ENCODE measurements around the gene PDGFD.

Gene PDGFD

DNA sequence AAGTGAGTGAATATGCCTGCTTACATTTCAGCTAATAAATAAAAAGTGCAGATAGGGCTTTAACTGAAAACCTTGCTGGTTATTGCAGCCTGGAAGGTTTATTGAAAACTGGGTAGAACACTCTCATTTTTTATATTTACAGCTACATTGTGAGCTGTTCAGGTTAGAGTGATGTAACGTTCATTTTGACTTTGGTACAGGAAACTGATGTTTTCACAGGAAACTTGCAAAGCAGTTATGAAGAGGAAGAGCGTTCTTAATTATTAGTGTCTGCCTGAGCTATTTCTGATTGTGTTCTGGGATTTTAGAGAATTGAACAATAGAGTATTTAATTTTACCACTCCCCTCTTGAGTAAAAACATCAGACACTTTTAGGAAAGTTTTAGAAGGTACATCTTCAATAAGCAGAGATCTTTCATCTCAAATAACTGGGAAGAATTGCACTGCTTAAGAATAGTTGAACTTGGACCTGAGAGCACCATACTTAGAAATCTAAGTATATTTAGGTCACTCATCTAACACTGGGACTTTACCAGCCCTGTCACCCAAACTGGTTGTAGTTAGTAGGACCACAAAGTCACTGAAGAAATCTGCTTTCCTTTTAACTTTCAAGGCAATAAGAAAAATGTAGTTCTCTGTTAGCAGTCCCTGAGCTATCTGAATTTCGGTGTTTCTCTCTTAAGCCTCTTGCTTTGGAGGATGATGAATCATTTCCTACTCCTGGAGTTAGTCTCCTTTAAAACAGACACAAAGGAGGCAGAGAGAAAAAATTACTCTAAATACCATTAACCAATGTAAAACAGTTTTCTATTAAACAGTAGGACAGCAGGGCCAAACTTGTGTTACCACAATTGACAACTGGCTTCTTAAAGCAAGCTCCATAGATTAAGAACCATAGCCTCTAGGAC is 256.1 kb downstream of the PDGFD start:
- no peak overlapping the region for H3K4me3 Mint-ChIP-seq
- peaks cover 8% of the 10 kb centered on the region for H3K9me3 Mint-ChIP-seq
- no peaks in the 10 kb centered on the region for H3K36me3 Mint-ChIP-seq (ENCODE audit: low read depth)
- peaks cover 2% of the 10 kb centered on the region for H3K4me1 Mint-ChIP-seq (ENCODE audit: low read depth)
- no peak overlapping the region for H3K27ac Mint-ChIP-seq
- no peaks in the 10 kb centered on the region for H3K27me3 Mint-ChIP-seq (ENCODE audit: low read depth)

DNA sequence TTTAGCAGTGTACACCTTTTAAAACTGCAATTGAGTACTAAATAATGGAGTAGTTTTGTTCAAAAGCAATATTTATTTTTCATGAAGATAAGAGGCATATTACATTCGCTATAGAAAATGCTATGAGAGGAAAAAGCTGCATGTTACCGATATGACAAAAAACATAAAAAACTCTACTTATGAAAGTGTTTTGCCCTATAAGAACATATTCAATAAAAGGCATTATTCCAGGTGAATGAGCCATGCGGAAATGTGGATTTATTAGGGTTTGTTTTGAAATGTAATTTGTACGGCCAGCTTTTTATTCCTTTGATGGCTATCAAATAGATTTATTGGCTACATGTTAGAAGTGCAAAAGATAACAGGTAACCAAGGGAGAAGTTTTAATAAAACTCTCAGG is 256.8 kb downstream of the PDGFD start:
- Mint-ChIP-seq H3K4me3 (no peak overlapping the region), H3K27me3 (ENCODE audit: low read depth) (no peaks in the 10 kb centered on the region), H3K27ac (no peak overlapping the region), H3K4me1 (ENCODE audit: low read depth) (peaks cover 2% of the 10 kb centered on the region), H3K9me3 (peaks cover 3% of the 10 kb centered on the region), H3K36me3 (ENCODE audit: low read depth) (no peaks in the 10 kb centered on the region)

DNA sequence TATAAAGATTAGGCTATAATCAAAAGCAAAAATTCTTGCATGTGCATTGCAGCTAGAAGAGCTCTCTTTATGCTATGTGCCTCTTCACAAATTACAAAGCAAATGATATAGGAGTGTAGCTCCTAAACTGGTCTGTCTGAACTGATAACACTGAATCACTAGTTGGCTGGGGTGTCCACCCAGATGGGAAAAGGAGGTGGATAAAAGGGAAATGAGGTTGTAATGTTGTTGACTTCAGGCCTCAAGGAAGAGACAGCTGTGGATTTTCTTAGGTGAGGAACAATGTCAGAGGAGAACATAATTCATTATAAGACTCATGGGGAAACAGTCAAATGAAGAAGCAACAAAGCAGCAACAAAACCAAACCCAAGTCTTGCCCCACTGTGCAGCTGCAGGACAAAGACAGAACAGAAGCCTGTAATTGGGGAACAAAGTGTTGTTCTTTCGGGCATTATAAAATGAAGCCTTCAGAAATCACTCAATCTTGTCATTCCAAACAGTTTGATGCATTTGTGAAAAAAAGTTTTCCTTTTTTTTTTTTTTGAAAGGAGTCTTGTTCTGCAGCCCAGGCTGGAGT is 257.6 kb downstream of the PDGFD start:
- Mint-ChIP-seq H3K36me3 (ENCODE audit: low read depth) (no peaks in the 10 kb centered on the region), H3K9me3 (peaks cover 3% of the 10 kb centered on the region), H3K4me1 (ENCODE audit: low read depth) (peaks cover 2% of the 10 kb centered on the region), H3K4me3 (no peak overlapping the region), H3K27ac (no peak overlapping the region), H3K27me3 (ENCODE audit: low read depth) (no peaks in the 10 kb centered on the region)

DNA sequence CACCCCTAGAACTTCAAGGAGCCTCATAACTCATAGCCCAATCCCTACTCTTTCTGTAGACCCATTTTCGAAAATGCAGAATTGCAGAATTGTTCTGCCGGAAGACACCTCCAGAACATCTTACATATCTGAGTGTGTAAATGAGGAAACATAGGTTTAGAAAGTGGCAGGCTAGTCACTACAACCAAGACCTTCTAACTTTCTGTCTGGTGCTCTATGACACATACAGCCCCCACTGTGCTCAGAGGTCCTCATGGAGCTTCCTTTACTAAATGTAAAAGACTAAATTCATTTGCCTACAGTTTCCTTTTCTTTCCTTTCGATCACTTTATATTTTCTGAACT is 259.7 kb downstream of the PDGFD start:
- no peak overlapping the region for H3K27ac Mint-ChIP-seq
- no peaks in the 10 kb centered on the region for H3K9me3 Mint-ChIP-seq
- no peak overlapping the region for H3K4me3 Mint-ChIP-seq
- H3K4me1 Mint-ChIP-seq (ENCODE audit: low read depth) = peaks cover 2% of the 10 kb centered on the region
- H3K27me3 Mint-ChIP-seq (ENCODE audit: low read depth) = no peaks in the 10 kb centered on the region
- no peaks in the 10 kb centered on the region for H3K36me3 Mint-ChIP-seq (ENCODE audit: low read depth)

GRCh38 chr11:103903621-103904323 is 260.2 kb downstream of the PDGFD start:
- no peaks in the 10 kb centered on the region for H3K9me3 Mint-ChIP-seq
- H3K27me3 Mint-ChIP-seq (ENCODE audit: low read depth) = no peaks in the 10 kb centered on the region
- peaks cover 2% of the 10 kb centered on the region for H3K4me1 Mint-ChIP-seq (ENCODE audit: low read depth)
- no peak overlapping the region for H3K27ac Mint-ChIP-seq
- no peaks in the 10 kb centered on the region for H3K36me3 Mint-ChIP-seq (ENCODE audit: low read depth)
- H3K4me3 Mint-ChIP-seq = no peak overlapping the region

DNA sequence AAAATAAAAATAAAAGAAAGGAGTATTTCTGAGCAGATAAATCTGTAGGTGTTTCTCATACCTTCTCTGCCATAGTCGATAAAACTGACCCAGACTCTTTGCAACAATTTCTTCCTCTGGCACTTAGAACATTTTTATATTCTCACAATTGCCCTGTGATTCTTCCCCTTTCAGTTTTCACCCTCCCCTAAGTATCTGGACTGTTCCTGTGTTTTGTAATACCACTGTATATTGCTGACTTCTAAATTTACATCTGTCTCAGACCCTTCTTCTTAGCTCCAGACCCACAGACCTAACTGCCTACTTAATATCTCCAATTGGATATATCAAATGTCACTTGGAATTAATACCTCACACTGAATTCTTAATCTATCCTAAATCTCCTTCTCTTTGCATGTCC is 261.0 kb downstream of the PDGFD start:
- no peak overlapping the region for H3K27ac Mint-ChIP-seq
- no peak overlapping the region for H3K4me3 Mint-ChIP-seq
- peaks cover 2% of the 10 kb centered on the region for H3K4me1 Mint-ChIP-seq (ENCODE audit: low read depth)

GRCh38 chr11:103901656-103902055 is 262.3 kb downstream of the PDGFD start:
- Mint-ChIP-seq H3K27me3 (ENCODE audit: low read depth) (no peaks in the 10 kb centered on the region), H3K36me3 (ENCODE audit: low read depth) (no peaks in the 10 kb centered on the region), H3K27ac (no peak overlapping the region), H3K9me3 (no peaks in the 10 kb centered on the region), H3K4me3 (no peak overlapping the region), H3K4me1 (ENCODE audit: low read depth) (no peaks in the 10 kb centered on the region)

More for the DNA sequence above, 261.0 kb downstream of the PDGFD start:
- Mint-ChIP-seq H3K27me3 (ENCODE audit: low read depth) (no peaks in the 10 kb centered on the region), H3K9me3 (no peaks in the 10 kb centered on the region), H3K36me3 (ENCODE audit: low read depth) (no peaks in the 10 kb centered on the region)

DNA sequence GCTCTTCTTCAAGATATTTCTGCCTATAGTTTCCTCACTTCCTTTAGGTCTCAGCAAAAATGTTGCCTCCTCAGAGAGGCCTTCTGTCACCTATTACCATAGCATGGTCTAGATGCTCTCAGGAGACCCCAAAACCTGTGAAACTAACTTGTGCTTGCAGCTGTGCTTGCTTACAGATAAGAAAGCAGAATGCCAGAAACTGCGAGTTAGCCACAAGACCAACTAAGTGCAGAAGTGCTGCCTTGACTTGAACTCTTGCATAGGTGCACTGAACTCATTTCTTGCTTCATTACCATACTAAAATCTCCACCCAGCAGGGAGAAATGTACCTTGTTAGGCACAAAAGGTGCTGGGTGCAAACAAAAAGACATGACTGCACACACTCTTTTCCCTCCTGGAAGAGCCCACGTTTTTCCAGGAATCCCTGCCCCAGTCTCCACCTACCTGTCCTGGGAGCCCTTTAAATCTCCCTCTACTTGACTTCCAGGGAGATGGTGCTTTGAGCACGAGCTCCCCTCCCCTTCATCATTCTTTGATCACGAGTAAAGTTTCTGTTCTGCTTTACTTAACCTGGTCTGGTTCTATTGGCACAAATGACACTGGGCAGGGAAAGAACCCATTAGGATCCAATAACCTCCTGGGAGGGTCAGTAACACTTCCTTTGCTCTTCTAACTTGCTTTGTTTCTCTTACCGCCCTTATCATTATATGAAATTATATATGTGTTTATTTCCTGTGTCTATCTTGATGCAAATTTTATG is 265.2 kb downstream of the PDGFD start:
- Mint-ChIP-seq H3K9me3 (no peaks in the 10 kb centered on the region), H3K36me3 (ENCODE audit: low read depth) (no peaks in the 10 kb centered on the region), H3K4me1 (ENCODE audit: low read depth) (no peaks in the 10 kb centered on the region), H3K27me3 (ENCODE audit: low read depth) (no peaks in the 10 kb centered on the region), H3K4me3 (no peak overlapping the region), H3K27ac (no peak overlapping the region)

DNA sequence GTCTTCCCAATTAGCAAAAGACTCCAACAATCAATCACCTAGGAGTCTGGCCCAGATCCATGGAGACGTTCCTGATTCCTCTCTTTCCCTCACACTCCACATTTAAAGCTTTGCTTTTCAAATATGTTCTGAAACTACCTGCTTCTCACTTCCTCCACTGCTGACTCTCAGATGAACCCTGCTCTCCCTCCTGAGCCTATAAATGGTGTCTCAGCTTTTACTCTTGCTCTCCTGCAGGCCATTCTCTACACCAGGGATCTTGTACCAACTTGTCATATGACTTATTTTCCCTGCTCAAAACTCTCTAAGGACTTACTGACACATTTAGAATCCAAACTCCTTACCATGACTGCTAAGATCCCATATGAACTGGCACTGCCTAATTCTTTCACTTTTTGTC is 265.9 kb downstream of the PDGFD start:
- no peaks in the 10 kb centered on the region for H3K27me3 Mint-ChIP-seq (ENCODE audit: low read depth)
- no peaks in the 10 kb centered on the region for H3K9me3 Mint-ChIP-seq
- H3K4me3 Mint-ChIP-seq = no peak overlapping the region
- H3K36me3 Mint-ChIP-seq (ENCODE audit: low read depth) = no peaks in the 10 kb centered on the region
- H3K4me1 Mint-ChIP-seq (ENCODE audit: low read depth) = no peaks in the 10 kb centered on the region
- no peak overlapping the region for H3K27ac Mint-ChIP-seq

DNA sequence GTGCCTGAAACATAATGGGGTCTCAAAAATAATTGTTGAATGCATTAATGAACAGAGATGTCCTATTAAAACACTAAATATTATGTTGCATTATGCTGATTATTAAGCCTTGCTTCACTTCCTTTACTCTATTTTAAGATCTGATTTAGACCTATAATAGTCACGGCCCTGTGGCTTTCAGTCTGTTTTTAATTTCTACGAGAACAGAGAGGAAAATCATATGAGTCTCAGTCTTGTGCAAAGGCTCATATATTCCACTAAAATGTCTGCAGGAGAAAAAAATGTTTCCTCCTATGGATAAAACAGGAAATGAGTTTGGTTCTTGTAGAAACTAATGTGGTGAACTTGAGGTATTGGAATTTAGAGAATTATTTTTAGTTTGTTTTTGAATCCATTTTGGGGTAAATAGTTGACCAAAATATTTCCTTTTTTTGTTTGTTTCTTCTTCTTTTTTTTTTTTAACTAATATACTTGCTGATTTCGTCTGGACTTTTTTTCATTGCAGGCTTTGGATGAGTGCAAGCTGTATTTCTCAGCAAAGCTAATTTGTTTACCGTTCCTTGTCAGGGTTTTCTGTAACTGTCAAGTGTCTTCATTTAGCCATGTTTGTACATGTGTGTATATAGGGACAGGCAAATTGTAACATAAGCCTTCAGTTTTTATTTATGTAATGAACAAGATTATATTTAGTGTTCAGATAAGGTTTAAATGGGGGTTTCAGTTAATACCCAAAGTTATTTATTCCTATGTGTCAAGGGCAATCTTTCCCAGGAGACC is 266.6 kb downstream of the PDGFD start:
- Mint-ChIP-seq H3K4me3 (no peak overlapping the region), H3K27me3 (ENCODE audit: low read depth) (no peaks in the 10 kb centered on the region), H3K36me3 (ENCODE audit: low read depth) (no peaks in the 10 kb centered on the region), H3K27ac (no peak overlapping the region), H3K4me1 (ENCODE audit: low read depth) (no peaks in the 10 kb centered on the region), H3K9me3 (no peaks in the 10 kb centered on the region)

GRCh38 chr11:103895106-103895505 is 268.8 kb downstream of the PDGFD start:
- peaks cover 6% of the 10 kb centered on the region for H3K9me3 Mint-ChIP-seq
- no peaks in the 10 kb centered on the region for H3K36me3 Mint-ChIP-seq (ENCODE audit: low read depth)
- no peak overlapping the region for H3K27ac Mint-ChIP-seq
- no peaks in the 10 kb centered on the region for H3K4me1 Mint-ChIP-seq (ENCODE audit: low read depth)
- H3K27me3 Mint-ChIP-seq (ENCODE audit: low read depth) = no peaks in the 10 kb centered on the region
- H3K4me3 Mint-ChIP-seq = no peak overlapping the region

DNA sequence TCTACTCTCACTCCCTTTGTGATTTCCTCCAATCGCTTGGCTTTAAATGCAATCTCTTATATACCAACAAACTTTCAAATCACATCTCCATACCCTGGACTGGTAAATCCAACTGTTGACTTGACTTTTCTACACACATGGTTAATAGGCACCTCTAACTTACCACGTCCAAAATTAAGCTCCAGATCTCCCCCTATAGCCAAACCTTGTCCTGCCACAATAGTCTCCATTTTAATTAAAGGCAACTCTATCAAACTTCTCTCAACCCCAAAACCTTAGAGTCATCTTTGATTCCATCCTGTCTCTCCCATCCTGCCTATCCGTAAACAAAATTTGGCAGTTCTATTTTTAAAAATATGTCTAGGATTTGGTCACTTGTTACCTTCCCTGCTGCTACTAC is 269.3 kb downstream of the PDGFD start:
- H3K4me1 Mint-ChIP-seq (ENCODE audit: low read depth) = no peaks in the 10 kb centered on the region
- H3K36me3 Mint-ChIP-seq (ENCODE audit: low read depth) = no peaks in the 10 kb centered on the region
- no peak overlapping the region for H3K27ac Mint-ChIP-seq
- H3K4me3 Mint-ChIP-seq = no peak overlapping the region
- no peaks in the 10 kb centered on the region for H3K27me3 Mint-ChIP-seq (ENCODE audit: low read depth)
- peaks cover 6% of the 10 kb centered on the region for H3K9me3 Mint-ChIP-seq

GRCh38 chr11:103894034-103894433 is 269.9 kb downstream of the PDGFD start:
- H3K27ac Mint-ChIP-seq = no peak overlapping the region
- peaks cover 6% of the 10 kb centered on the region for H3K9me3 Mint-ChIP-seq
- no peak overlapping the region for H3K4me3 Mint-ChIP-seq
- H3K36me3 Mint-ChIP-seq (ENCODE audit: low read depth) = no peaks in the 10 kb centered on the region
- H3K4me1 Mint-ChIP-seq (ENCODE audit: low read depth) = no peaks in the 10 kb centered on the region
- H3K27me3 Mint-ChIP-seq (ENCODE audit: low read depth) = no peaks in the 10 kb centered on the region

DNA sequence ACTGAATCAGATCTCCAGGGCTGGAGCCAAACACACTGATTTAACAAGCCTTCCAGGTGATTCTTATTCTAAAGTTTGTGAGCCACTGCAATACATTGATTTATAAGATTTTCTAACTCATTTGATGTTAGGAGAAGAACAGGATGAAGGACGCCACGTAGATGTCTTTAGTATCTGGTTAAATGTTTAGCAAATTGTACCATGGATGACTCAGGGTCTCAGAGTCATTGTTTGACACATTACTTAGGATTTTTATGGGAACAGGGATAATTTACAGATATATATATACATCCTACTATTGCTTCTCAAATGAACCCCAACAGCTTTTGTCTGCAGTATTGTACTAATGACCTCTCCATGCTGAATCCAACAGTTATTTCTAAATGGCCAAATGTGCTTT is 270.6 kb downstream of the PDGFD start:
- no peak overlapping the region for H3K27ac Mint-ChIP-seq
- H3K27me3 Mint-ChIP-seq (ENCODE audit: low read depth) = no peaks in the 10 kb centered on the region
- no peak overlapping the region for H3K4me3 Mint-ChIP-seq
- no peaks in the 10 kb centered on the region for H3K36me3 Mint-ChIP-seq (ENCODE audit: low read depth)
- H3K4me1 Mint-ChIP-seq (ENCODE audit: low read depth) = no peaks in the 10 kb centered on the region
- H3K9me3 Mint-ChIP-seq = peaks cover 6% of the 10 kb centered on the region
